Astrocyte (in vitro differentiated cells and primary cell): Measurements from ENCODE around the gene RPL4.

Experiments
- CTCF ChIP-seq: IDR thresholded peaks from 2 replicates; pipeline ENCODE4 v1.5.1; 2011; ENCODE audit warnings: low read depth, mild to moderate bottlenecking, inconsistent platforms, low read length, moderate library complexity; ENCODE audit not compliant: insufficient read depth
- EZH2 ChIP-seq: IDR thresholded peaks from 2 replicates; pipeline ENCODE4 v1.6.1; 2012; ENCODE audit warnings: mild to moderate bottlenecking, low read length, inconsistent platforms; ENCODE audit not compliant: insufficient read depth

DNA sequence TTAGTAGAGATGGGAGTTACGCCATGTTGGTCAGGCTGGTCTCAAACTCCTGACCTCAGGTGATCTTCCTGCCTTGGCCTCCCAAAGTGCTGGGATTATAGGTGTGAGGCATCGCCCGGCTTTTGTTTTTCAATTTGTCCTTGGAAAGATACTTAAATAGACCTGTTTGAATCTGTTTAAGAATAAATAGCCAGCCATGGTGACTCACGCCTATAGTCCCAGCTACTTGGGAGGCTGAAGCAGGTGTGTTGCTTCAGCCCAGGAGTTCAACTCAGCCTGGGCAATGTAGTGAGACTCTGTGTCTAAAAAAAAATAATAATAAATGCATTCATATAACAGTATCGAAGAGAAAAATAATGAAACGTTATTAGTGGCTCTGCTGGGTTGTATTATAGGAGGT is 24.4 kb downstream of the RPL4 start:
- no peak for TF ChIP-seq CTCF
- TF ChIP-seq EZH2, result no peak
